Midbrain (tissue), 1 donor: ENCODE measurements around the gene MAP4K2.

Source experiments
- DNase-seq: peaks from one replicate; lab custom pipeline; 2025; lab: John Stamatoyannopoulos, UW

The MAP4K2 gene

DNA sequence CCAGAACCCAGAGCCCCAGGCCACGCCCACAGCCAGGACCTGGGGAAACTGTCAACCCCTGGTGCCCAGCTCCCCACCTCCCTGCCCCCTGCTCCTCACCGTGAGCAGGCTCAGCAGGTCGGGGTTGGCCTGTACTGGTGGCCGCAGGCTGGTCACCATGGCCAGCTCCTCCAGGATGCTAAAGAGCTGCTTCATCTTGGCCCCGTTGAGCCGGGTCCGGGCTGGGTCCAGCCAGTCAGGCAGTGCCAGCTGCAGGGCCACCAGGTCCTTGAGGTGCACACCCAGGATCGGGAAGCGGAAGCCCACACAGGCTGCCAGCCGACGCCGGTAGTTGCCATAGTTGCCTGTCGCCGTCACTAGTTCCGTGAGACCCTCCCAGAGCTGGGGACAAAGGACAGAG is 66.4 kb downstream of the MAP4K2 start:
- no peak for DNase-seq

DNA sequence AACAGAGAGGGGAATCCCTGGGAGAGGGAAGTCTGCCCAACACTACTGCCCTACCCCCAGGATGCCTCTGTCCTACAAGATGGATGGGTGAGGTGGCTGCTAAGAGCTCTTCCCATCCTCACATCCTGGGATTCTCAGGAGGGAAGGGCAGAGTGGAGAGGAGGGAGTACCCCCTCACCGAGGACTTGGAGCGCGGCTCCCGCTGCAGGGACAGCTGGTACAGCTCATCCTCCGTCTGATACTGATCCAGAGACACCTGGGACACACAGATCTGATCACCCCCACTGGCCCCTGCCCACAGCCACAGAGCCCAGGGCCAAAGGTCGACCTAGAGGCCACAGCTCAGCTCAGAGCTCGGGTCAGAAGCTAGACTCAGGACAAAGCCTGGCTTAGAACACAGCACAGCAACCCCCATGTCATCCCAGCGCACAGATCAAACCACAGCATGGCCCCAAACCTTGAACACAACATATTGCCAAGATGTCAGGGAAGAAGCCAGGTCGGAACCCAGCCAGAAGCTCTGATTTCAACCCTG is 67.2 kb downstream of the MAP4K2 start:
- DNase-seq: no peak
